Mucosa of descending colon (tissue), 3 donors: ENCODE data around the gene CCSER1. TPM values are rescaled to one million over a fixed set of nuclear protein-coding genes. Genes with fewer than 3 reads are reported as not detected.

Experiments
- ATAC-seq: fragments of 200-7000 bp; cut with Tn5 transposase; one replicate; pipeline ENCODE4 v1.9.1; 2020; ENCODE audit warnings: mild to moderate bottlenecking, moderate library complexity
- DNase-seq, 3 donors: peaks; one replicate each; pipeline ENCODE4 v3.0.0-alpha.2; 2020
- H3K36me3 ChIP-seq: fragments of 200-600 bp; one replicate; pipeline ENCODE4 v1.8.0; 2021; ENCODE audit warnings: low read depth, mild to moderate bottlenecking
- H3K4me1 ChIP-seq: fragments of 200-600 bp; one replicate; pipeline ENCODE4 v1.8.0; 2021; ENCODE audit warnings: low read depth, mild to moderate bottlenecking
- H3K4me3 ChIP-seq: fragments of 200-600 bp; one replicate; pipeline ENCODE4 v1.8.0; 2021; ENCODE audit warnings: mild to moderate bottlenecking
- H3K9me3 ChIP-seq: fragments of 200-600 bp; one replicate; pipeline ENCODE4 v1.8.0; 2021; ENCODE audit warnings: mild to moderate bottlenecking
- CTCF ChIP-seq: fragments of 200-600 bp; IDR thresholded peaks from one replicate; pipeline ENCODE4 v1.8.0; 2022; ENCODE audit warnings: antibody characterized with exemption, mild to moderate bottlenecking
- intact Hi-C, 2 donors: fragments of 100-400 bp; cut with DNase I in 1 of 2; cut with micrococcal nuclease in 1 of 2; formaldehyde crosslinking; loops; one replicate each; pipeline versions ENCODE4 v1.11.0 to v1.11.1; 2022; cut with DNase I, micrococcal nuclease
- total RNA-seq, 3 donors: library from RNA; stranded (reverse); fragmentation: NEBNext Ultra II Directional in 2 of 3; extraction: Animal tissue kit (Norgen Biotek cat#: 25700) in 2 of 3; gene quantifications; one replicate each; pipeline versions ENCODE4 v1.2.1 to v1.2.4, GENCODE V29; 2021 to 2023
- donor health status: DM: no; HTN: no; CAD: no; lungs with moderate emphysema.
- donor health status: DM: no; HTN: no; CAD: no.
- donor health status: DM: no; HTN: yes; CAD: no.

Gene CCSER1
- total RNA-seq, 3 donors from 2014 or later, result 11.1 to 32.4 (median 13.3) TPM

- no peak for ATAC-seq
- TF ChIP-seq CTCF, result no peak
- peaks cover 3% of the 10 kb centered on the region for H3K9me3 ChIP-seq
- H3K4me1 ChIP-seq, result no peaks in the 10 kb centered on the region
- intact Hi-C loops, result no loop called here
- no peak for DNase-seq
- H3K36me3 ChIP-seq, result no peaks in the 10 kb centered on the region
- no peak overlapping the region for H3K4me3 ChIP-seq
Measured at GRCh38 chr4:91485415-91485814, 1358.2 kb downstream of the CCSER1 start.

- no peak for DNase-seq
- Histone ChIP-seq H3K36me3 (no peaks in the 10 kb centered on the region), H3K4me3 (no peak overlapping the region), H3K9me3 (no peaks in the 10 kb centered on the region), H3K4me1 (no peaks in the 10 kb centered on the region)
- intact Hi-C loops, result no loop called here
- TF ChIP-seq CTCF, result no peak
- no peak for ATAC-seq
Measured at GRCh38 chr4:91488946-91489345, 1361.8 kb downstream of the CCSER1 start.

DNA sequence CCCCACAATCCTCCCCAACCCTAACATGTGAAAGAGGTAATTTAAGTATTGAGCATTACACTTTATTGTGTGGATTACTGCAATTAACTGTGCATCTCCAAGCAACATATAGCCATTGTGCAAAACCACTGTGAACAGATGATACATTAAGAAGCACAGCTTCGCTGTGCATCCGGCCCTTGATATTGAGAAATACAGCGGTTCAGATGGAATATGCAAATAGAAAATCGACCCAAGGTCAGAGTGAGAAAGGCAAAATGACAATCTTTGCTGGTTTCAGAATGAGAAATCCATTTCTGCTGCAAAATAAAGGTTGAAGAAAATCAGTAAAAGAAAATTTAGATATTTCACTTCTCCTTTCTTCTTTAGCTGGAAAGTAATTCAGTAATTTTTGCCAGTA, 1370.7 kb downstream of the CCSER1 start:
- H3K36me3 ChIP-seq, result no peaks in the 10 kb centered on the region
- DNase-seq (no peak), ATAC-seq (no peak)
- no peak for TF ChIP-seq CTCF
- H3K4me3 ChIP-seq, result no peak overlapping the region
- no peaks in the 10 kb centered on the region for H3K4me1 ChIP-seq
- H3K9me3 ChIP-seq, result no peaks in the 10 kb centered on the region
- intact Hi-C loops, result no loop called here

- DNase-seq, result peak in 1 of 3 donors; percentile 30
- H3K9me3 ChIP-seq, result no peaks in the 10 kb centered on the region
- no peak for TF ChIP-seq CTCF
- no peak for ATAC-seq
- intact Hi-C loops, result no loop called here
- H3K4me3 ChIP-seq, result no peak overlapping the region
- H3K36me3 ChIP-seq, result no peaks in the 10 kb centered on the region
- H3K4me1 ChIP-seq, result no peaks in the 10 kb centered on the region
Measured at GRCh38 chr4:91502365-91502764, 1375.2 kb downstream of the CCSER1 start.

- Histone ChIP-seq H3K36me3 (no peaks in the 10 kb centered on the region), H3K4me1 (no peaks in the 10 kb centered on the region), H3K4me3 (no peak overlapping the region), H3K9me3 (peaks cover 11% of the 10 kb centered on the region)
- no peak for TF ChIP-seq CTCF
- DNase-seq (no peak), ATAC-seq (no peak)
- intact Hi-C loops, result no loop called here
Measured at GRCh38 chr4:91513326-91513725, 1386.1 kb downstream of the CCSER1 start.

GRCh38 chr4:91519155-91519554, 1392.0 kb downstream of the CCSER1 start:
- ATAC-seq, result no peak

More at GRCh38 chr4:91519155-91519554, 1392.0 kb downstream of the CCSER1 start:
- peak in 1 of 3 donors; percentile 14 for DNase-seq
- Histone ChIP-seq H3K4me3 (no peak overlapping the region), H3K36me3 (no peaks in the 10 kb centered on the region), H3K9me3 (peaks cover 10% of the 10 kb centered on the region), H3K4me1 (no peaks in the 10 kb centered on the region)
- TF ChIP-seq CTCF, result no peak
- intact Hi-C loops, result no loop called here
